ENCODE data around the gene HINFP.
"Not testable (repeated sequence)": the region's sequence is repeated elsewhere in the genome, so short reads cannot be mapped to it uniquely, and the experiment has no call there.

HINFP gene

DNA sequence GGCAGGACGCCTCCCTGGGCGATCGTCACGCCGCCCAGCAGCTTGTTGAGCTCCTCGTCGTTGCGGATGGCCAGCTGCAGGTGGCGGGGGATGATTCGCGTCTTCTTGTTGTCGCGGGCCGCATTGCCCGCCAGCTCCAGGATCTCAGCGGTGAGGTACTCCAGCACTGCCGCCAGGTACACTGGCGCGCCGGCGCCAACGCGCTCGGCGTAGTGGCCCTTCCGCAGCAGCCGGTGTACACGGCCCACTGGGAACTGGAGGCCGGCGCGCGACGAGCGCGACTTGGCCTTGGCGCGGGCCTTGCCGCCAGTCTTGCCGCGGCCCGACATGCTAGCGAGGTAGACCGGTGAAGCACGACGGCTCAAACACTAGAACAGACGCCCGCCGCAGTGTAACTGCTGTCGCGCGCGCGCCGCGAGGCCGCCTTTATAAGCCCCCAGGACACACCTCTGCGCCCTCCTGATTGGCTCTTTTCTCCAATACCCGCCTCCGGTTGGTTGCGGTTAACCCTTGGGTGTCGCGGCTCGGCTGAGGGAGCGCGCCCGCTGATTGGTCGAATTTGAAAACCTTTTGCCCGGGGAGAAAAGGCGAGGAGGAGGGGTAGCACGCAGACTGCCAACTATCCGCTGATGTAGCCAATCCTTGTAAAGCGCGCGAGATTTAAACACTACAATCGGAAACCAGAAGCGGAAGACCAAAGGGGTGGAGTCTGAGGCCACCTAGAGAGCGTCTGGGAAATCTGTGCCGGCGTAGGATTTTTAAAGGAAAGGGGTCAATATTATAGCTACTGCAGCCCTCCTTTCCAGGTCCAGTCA is 26.1 kb upstream of the HINFP start:
- DNase-seq: peak; percentile 98
- in situ Hi-C loops (cut with HindIII; ENCODE audit: low pct_ligation_motif_present, low pct_unique_long_range_greater_than_20kb, low sequenced_read_pairs): no loop called here

DNA sequence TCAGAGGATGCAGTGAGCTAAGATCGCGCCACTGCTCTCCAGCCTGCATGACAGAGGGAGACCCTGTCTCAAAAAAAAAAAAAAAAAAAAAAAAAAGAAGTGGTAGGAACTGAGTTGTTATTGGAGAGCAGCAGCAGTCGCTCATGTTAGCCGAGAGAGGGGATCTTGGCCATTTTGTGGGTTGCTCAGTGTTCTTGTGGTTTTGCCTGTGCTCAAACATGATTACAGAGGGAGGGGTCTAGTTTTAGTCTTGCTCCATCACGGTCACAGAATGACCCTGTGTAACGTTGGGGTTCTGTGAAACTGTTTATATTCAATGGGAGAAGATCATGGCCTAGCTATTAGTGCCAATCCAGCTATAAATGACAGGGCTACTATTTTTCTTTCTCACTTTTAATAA is 21.7 kb upstream of the HINFP start:
- DNase-seq: no peak
- in situ Hi-C loops (cut with HindIII; ENCODE audit: low pct_ligation_motif_present, low pct_unique_long_range_greater_than_20kb, low sequenced_read_pairs): no loop called here

DNA sequence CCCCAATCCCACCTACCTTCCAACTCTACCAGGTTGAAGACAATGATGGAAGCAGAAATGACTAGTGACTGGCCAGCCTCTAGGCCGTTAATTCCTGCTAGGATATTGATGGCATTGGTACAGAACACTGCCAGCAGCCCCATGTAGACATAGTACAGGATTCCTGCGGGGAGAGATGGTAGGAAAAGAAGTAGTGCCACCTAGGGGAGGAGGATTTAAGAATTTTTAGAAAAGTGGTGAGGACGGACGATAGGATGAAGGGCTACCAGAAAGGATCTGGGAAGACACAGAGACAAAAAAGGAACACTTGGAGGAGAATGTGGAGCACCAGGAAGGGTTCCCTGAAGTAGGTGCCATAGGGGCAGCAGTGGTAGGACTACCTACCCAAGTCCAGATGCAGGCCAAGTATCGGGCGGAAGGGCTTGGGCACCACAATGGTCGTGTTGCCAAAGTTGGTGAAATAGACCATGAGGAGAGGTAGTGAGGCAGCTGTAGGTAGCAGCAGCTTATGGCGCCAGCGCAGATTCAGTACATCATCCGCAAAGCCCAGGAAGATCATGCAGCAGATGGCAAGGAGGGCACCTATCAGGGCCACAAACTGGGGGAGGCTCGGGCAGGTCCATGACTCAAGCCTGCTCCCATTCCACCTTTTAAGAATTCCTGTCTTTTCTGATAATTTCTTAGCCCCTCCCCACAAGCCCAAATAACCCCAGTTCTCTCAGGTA is 21.0 kb upstream of the HINFP start:
- in situ Hi-C loops (cut with HindIII; ENCODE audit: low pct_ligation_motif_present, low pct_unique_long_range_greater_than_20kb, low sequenced_read_pairs): no loop called here
- DNase-seq: peak; percentile 52

DNA sequence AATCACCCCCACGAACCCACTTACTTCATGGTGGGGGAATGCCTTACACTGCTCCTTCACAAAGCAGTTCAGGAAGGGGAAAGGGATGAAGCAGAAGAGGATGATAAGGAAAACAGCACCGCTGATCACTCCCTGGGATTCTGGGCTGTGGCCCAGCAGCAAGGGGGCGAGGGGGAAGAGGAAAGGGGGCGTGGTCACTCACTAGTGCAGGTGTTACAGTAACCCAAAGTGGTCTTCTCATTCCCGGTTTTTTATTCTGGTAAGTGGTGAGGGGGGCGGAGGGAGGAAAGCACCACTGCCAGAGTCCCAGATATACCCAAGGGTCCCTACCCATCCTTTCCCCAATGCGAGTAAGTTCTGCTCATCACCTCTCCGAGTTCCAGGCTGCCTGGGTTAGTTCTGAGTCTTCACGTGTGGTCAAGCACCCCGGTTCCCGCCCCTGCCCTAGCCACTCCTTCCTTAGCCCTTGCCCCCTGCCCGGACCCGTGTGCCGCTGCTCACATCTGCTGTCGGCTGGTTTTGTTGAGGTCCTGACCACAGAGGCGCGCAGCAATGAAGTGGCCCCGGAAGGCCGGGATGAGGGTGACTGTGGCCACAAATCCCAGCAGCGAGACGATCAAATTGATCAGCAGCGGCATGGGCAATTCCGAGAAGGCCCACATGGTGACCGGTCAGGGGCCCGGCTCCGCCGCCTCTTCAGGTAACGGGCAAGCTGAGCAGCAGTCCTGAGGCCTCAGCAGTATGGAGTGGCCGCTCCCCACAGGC is 20.2 kb upstream of the HINFP start:
- in situ Hi-C loops (cut with HindIII; ENCODE audit: low pct_ligation_motif_present, low pct_unique_long_range_greater_than_20kb, low sequenced_read_pairs): no loop called here
- DNase-seq: peak; percentile 38

DNA sequence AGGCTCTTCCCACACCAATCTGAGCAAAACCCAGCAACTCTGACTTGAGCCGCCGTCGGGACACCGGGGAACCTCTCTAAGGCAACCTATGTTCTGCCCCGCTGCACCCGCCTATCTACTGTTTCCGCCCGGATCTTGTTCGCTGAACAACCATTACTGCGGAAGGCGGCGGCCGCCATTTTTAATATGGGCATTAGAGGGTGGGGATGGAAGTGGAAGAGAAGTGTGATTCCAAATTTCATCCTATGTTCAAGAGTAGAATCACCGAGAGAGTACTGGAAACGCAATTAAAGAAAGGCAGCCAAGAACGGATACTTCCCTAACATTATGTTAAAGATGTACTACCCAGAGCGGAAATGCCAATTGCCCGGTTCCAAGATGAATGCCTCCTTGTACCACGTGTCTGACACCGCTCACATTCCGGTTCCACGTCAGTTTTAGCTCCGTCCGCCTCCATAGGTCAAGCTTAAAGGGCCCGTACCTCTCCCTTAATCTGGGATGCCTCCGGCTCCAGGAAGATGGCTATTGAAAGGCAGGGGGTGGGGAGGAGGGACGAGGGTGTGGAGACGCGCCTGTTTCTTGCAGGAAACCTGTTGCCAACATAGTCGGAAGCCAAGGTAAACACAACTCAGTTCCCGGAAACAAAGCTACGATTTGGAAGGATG is 19.5 kb upstream of the HINFP start, which contains the start of gene DPAGT1:
DPAGT1 (minus strand) TSS at position 95 of the 665 bp plus-strand sequence. CDS start 198 bp downstream, outside the sequence.
- in situ Hi-C loops (cut with HindIII; ENCODE audit: low pct_ligation_motif_present, low pct_unique_long_range_greater_than_20kb, low sequenced_read_pairs): no loop called here

DNA sequence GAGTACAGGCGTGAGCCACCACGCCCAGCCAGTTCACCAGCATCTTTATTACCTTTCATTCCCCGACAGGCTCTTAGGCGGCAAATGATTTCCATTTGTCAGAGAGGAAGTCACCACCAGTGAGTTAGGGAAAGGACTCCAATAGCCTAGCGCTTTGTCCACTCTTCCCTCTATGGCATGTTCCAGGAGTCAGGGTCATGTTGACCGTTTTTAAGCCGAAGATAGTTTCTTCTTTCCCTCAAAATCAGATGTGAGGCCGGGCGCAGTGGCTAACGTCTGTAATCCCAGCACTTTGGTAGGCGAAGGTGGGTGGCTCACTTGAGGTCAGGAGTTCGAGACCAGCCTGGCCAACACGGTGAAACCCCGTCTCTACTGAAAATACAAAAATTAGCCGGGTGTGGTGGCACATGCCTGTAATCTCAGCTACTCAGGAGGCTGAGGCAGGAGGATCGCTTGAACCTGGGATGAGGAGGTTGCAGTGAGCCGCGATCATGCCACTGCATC is 18.2 kb upstream of the HINFP start:
- DNase-seq; in situ Hi-C loops (cut with HindIII; ENCODE audit: low pct_ligation_motif_present, low pct_unique_long_range_greater_than_20kb, low sequenced_read_pairs): not testable (repeated sequence)

More for the DNA sequence above, 19.5 kb upstream of the HINFP start, which contains the start of gene DPAGT1:
- DNase-seq: peak; percentile 95

DNA sequence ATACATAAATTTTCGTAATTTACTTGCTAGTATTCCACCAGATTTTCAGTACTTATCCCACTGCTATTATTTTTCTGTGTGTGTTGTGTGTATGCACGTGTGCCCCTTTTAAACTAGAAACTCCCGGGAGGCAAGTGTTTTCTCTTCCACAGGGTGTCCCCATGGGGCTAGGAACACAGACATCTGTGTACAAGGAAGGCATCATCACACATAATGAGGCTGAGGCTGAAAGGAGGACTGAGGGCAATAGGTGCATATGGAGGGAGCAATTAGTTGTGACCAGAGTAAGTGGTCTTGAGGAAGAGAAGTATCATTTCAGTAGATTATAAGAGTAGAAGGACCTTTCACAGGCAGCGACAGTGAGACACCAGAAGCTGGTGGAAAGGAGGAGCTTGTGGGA is 17.6 kb upstream of the HINFP start:
- no peak for DNase-seq
- in situ Hi-C loops (cut with HindIII; ENCODE audit: low pct_ligation_motif_present, low pct_unique_long_range_greater_than_20kb, low sequenced_read_pairs): no loop called here

DNA sequence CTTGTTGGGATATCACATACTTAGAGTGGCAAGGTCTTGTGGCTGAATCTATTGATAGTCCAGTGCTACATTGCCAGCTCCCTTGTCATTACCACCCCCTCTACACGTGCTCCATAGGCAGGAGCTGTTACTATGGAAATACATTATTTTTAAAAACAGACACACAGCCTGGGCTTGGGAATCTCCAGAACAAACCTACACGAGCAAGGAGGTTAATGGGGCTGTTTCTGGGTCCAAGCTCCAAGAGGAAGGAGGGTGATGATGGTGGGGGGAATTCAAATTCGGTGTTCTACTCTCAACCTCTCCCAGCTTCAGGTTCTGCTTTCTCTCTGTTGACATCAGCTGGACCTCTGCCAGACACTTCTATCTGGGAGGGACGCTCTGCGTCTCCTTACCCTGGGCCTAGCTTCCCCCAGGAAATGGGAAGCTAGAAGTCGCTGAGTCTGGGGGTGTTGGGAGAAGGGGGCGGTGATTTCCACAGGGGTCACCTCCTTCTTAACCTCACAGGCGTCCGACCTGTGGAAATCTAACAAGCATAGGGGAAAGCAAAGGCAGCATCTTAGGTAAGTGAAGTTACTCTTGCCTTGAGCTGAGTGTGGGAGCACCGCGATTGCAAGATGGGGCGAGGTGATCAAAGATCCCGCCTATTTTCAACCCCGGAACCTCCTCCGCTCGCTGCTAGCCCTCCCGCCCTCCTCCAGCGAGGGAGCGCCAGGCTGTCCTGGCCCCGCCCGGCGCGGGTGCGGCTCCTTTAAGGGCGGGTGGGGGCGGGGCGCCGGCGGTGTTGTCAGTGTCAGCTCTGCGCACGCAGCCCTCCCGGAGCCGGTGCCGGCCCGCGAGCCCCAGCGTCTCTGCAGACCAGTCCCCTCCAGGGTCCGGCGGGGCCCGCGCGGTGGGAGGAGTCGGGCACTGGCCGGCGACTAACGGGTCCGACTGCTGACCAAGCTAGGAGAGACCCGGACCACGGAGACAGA is 14.5 kb upstream of the HINFP start, which contains the start of gene C2CD2L:
C2CD2L (plus strand) TSS at position 781 of the 974 bp plus-strand sequence. CDS start 398 bp downstream, outside the sequence.
- in situ Hi-C loops (cut with HindIII; ENCODE audit: low pct_ligation_motif_present, low pct_unique_long_range_greater_than_20kb, low sequenced_read_pairs): no loop called here
- peak; percentile 89 for DNase-seq

DNA sequence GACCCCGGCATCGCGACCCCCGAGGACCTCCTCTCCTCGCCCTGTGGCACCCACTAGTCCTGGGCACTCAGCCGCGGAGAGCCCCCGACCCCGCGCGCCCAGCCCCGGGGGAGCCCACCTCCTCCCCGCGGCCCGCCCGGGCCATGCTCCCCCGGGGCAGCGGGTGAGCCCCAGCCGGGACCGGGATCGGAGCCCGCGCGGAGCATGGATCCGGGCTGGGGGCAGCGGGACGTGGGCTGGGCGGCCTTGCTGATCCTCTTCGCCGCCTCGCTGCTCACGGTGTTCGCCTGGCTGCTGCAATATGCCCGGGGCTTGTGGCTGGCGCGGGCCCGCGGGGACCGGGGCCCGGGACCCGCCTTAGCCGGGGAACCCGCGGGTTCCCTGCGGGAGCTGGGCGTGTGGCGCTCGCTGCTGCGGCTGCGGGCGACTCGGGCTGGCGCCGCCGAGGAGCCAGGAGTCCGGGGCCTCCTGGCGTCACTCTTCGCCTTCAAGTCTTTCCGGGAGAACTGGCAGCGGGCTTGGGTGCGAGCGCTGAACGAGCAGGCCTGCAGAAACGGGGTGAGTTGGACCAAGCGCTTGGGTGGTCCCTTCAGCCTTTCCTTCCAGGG is 13.7 kb upstream of the HINFP start:
- no peak for DNase-seq
- in situ Hi-C loops (cut with HindIII; ENCODE audit: low pct_ligation_motif_present, low pct_unique_long_range_greater_than_20kb, low sequenced_read_pairs): no loop called here

DNA sequence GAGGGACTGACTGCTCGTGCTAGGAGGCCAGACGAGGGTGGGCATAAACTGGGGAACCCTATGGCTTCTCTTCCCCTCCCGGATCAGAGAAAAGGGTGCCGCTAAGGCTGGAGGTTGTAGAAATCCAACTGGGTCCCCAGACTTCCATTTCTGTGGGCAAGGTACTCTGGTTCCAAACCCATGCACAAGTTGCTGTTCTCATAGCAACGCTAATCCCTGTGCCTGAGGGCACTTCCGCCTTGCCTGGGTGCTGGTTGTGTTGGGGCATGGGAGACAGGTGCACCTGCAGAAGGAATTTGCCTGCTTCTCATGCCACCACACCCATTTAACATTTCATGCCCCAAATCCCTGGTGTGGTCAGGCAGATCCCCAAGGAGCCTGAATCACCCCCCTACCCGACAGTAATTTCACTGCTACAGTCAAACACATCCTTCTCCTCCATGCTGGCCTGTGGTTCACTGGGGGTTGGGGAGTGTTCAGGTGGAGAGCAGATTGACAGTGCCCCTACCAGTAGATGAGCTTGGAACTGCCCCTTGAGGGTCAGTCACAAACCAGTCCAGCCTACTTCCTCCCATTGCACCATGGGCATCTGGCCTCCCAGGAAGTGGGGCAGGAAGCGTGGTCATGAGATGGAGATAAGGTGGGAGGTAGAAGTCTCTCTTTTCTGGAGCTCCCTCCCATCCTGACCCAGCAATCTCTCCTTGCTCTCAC is 13.1 kb upstream of the HINFP start:
- DNase-seq: peak; percentile 41
- in situ Hi-C loops (cut with HindIII; ENCODE audit: low pct_ligation_motif_present, low pct_unique_long_range_greater_than_20kb, low sequenced_read_pairs): no loop called here

DNA sequence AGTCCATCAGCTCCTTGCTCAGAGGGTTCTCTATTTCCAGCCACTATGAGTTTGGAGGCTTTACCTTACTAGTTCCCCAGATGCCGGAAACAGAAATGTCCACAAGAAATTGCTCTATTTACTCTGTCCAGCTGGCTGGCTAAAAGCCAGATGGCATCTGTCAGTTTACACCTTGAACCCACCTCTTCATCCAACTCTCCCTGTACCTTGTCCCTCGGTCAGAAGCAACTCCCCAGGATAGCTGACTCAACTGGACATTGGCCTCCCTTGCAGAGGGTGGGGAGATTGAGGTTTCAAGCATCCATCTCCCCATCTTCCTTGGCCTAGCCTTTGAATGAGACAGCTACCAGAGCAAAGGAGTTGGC is 12.5 kb upstream of the HINFP start:
- DNase-seq: no peak
- in situ Hi-C loops (cut with HindIII; ENCODE audit: low pct_ligation_motif_present, low pct_unique_long_range_greater_than_20kb, low sequenced_read_pairs): no loop called here

DNA sequence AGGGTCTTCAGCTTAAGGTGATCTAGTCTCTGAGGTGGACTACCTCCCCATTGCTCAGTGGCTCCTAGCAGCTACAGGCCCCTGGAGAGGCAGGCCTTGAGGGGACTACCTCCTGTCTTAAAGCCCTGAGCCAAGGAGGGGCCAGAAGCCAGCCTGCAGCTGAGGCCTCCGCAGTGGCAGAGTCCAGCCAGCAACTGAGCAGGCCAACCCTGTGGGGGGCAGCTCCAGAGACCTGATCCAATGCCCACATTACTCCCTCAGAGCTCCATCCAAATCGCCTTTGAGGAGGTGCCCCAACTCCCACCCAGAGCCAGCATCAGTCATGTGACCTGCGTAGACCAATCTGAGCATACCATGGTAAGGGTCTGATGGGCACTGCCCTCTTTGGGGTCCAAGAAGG is 11.5 kb upstream of the HINFP start:
- in situ Hi-C loops (cut with HindIII; ENCODE audit: low pct_ligation_motif_present, low pct_unique_long_range_greater_than_20kb, low sequenced_read_pairs): no loop called here
- DNase-seq: no peak

DNA sequence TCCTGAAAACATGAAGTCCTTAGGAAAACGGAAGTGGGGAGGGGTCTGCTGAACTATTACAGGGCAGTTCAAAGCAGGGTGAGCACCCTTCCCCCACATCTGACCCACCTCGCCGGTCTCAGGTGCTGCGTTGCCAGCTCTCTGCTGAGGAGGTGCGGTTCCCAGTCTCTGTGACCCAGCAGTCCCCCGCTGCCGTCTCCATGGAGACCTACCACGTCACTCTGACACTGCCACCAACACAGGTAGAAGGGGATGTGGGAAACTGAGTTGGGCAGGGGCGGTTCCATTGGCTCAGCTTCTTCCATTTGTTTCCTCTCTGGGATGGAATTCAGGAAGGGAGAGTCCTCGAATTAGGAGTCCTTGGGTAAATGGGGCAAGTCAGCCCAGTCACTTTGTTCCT is 10.9 kb upstream of the HINFP start:
- in situ Hi-C loops (cut with HindIII; ENCODE audit: low pct_ligation_motif_present, low pct_unique_long_range_greater_than_20kb, low sequenced_read_pairs): no loop called here
- no peak for DNase-seq

DNA sequence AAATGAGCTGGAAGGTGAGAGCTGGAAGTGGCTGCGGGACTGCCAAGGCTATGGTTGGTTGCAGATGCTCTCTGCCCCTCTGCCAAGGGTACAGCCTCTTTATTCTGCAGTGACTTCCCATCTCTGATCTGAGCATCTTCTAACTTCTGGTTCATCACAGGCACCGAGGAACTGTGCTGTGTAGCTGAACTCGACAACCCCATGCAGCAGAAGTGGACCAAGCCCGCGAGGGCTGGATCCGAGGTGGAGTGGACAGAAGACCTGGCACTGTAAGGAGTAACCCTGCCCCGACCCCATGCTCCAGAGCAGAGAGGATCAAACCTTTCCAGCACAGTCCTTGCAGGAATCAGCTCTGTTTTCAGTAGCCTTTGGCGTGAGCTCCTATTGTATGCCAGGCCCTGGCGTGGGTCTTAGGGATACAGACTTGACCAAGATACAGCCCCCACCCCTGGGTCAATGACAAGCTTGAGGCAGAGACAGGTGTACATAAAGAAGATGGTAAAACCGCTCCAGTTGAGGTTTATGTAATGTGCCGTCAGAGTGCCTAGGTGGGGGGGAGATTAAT is 9.9 kb upstream of the HINFP start:
- no peak for DNase-seq
- in situ Hi-C loops (cut with HindIII; ENCODE audit: low pct_ligation_motif_present, low pct_unique_long_range_greater_than_20kb, low sequenced_read_pairs): no loop called here

DNA sequence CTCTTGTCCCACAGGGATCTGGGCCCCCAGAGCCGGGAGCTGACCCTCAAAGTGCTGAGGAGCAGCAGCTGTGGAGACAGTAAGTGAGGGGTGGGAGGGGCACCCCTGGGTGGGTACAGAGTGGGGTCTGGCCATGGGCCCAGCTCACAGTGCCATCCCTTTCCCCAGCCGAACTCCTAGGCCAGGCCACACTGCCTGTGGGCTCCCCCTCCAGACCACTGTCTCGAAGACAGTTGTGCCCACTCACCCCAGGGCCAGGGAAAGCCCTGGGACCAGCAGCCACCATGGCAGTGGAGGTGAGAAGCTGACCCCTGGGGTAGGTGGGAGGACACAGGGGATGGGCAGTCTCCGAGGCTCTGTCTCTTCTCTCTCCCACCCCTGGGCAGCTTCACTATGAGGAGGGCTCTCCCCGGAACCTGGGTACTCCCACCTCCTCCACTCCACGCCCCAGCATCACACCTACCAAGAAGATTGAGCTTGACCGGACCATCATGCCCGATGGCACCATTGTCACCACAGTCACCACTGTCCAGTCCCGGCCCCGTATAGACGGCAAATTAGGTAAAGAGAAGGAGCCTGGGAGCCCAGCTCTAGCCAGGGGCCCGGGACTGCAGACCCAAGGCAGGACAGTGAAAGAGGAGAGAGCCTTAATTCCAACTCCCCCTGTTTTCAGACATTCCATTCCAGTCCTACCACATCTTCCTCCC is 8.9 kb upstream of the HINFP start:
- no peak for DNase-seq
- in situ Hi-C loops (cut with HindIII; ENCODE audit: low pct_ligation_motif_present, low pct_unique_long_range_greater_than_20kb, low sequenced_read_pairs): no loop called here

DNA sequence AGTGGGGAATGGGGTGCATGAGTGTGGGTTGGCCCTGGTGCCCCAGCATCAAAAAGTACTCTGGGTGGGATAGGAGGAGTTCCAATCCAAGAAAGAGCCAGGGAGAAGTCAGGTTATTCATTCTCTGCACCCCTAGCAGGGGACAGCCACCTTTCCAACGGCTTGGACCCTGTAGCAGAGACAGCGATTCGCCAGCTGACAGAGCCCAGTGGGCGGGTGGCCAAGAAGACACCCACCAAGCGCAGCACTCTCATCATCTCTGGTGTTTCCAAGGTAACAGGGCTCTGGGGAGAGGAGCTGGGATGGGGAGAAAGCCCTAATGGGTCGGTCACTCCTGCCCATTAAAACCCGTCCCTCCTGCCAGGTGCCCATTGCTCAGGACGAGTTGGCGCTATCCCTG is 7.7 kb upstream of the HINFP start:
- no peak for DNase-seq
- in situ Hi-C loops (cut with HindIII; ENCODE audit: low pct_ligation_motif_present, low pct_unique_long_range_greater_than_20kb, low sequenced_read_pairs): no loop called here

Data from ACHN (cell line).